ENCODE data around the gene STARD4. TPM values are rescaled to one million over a fixed set of nuclear protein-coding genes. Genes with fewer than 3 reads are reported as not detected.

The STARD4 gene
- total RNA-seq, 4 donors from 2014 or later, result 4.2 to 8.6 (median 6.8) TPM

GRCh38 chr5:111548348-111548950, 36.1 kb upstream of the STARD4 start:
- H3K27ac ChIP-seq (replicated peaks in 1 of 4), result no peak overlapping the region
- no peaks in the 10 kb centered on the region for H3K27me3 ChIP-seq
- no peak for DNase-seq (ENCODE audit: extremely low spot score)
- H3K4me3 ChIP-seq, result no peak overlapping the region
- intact Hi-C loops (cut with DNase I), result no loop called here
- H3K36me3 ChIP-seq, result no peaks in the 10 kb centered on the region
- TF ChIP-seq POLR2A (IDR thresholded peaks at IDR 0.05; ENCODE audit: low read depth) (no peak), CTCF (IDR thresholded peaks at IDR 0.05) (no peak), EP300 (IDR thresholded peaks at IDR 0.05) (no peak), POLR2AphosphoS5 (IDR thresholded peaks at IDR 0.05) (no peak)
- H3K9me3 ChIP-seq, result no peaks in the 10 kb centered on the region
- H3K4me1 ChIP-seq, result peaks cover 7 to 21% (median 13%) of the 10 kb centered on the region in 4 donors
- 90% methylated on average over 6 of the region's 6 CpGs for WGBS

- TF ChIP-seq EP300 (IDR thresholded peaks at IDR 0.05) (no peak), CTCF (IDR thresholded peaks at IDR 0.05) (no peak), POLR2AphosphoS5 (IDR thresholded peaks at IDR 0.05) (no peak)
- 83% methylated on average over 1 of the region's 1 CpG for WGBS
- Histone ChIP-seq H3K9me3 (no peaks in the 10 kb centered on the region), H3K27ac (replicated peaks in 1 of 4) (no peak overlapping the region), H3K27me3 (no peaks in the 10 kb centered on the region), H3K4me1 (peaks cover 0 to 1% (median under 1%) of the 10 kb centered on the region in 4 donors), H3K36me3 (no peaks in the 10 kb centered on the region), H3K4me3 (no peak overlapping the region)
- intact Hi-C loops (cut with DNase I), result no loop called here
- no peak for DNase-seq (ENCODE audit: extremely low spot score)
Measured at GRCh38 chr5:111545031-111545430, 32.7 kb upstream of the STARD4 start.

- TF ChIP-seq CTCF (IDR thresholded peaks at IDR 0.05) (no peak), POLR2A (IDR thresholded peaks at IDR 0.05; ENCODE audit: low read depth) (no peak), EP300 (IDR thresholded peaks at IDR 0.05) (no peak), POLR2AphosphoS5 (IDR thresholded peaks at IDR 0.05) (no peak)
- Histone ChIP-seq H3K4me1 (peaks cover 0 to 12% (median 10%) of the 10 kb centered on the region in 4 donors), H3K27ac (replicated peaks in 1 of 4) (no peak overlapping the region), H3K4me3 (no peak overlapping the region), H3K9me3 (no peaks in the 10 kb centered on the region), H3K27me3 (no peaks in the 10 kb centered on the region), H3K36me3 (no peaks in the 10 kb centered on the region)
- no peak for DNase-seq (ENCODE audit: extremely low spot score)
- WGBS, result 45% methylated on average over 1 of the region's 1 CpG
- intact Hi-C loops (cut with DNase I), result no loop called here
Measured at GRCh38 chr5:111537141-111538024, 25.0 kb upstream of the STARD4 start.

GRCh38 chr5:111535879-111536549, 23.7 kb upstream of the STARD4 start:
- no peak overlapping the region for H3K4me3 ChIP-seq
- WGBS, result 67% methylated on average over 1 of the region's 1 CpG
- H3K9me3 ChIP-seq, result no peaks in the 10 kb centered on the region
- peaks cover 4 to 16% (median 10%) of the 10 kb centered on the region in 4 donors for H3K4me1 ChIP-seq
- H3K27me3 ChIP-seq, result no peaks in the 10 kb centered on the region
- no peak for DNase-seq (ENCODE audit: extremely low spot score)
- no peaks in the 10 kb centered on the region for H3K36me3 ChIP-seq
- no peak overlapping the region for H3K27ac ChIP-seq (replicated peaks in 1 of 4)
- TF ChIP-seq POLR2A (IDR thresholded peaks at IDR 0.05; ENCODE audit: low read depth) (no peak), CTCF (IDR thresholded peaks at IDR 0.05) (no peak), POLR2AphosphoS5 (IDR thresholded peaks at IDR 0.05) (no peak), EP300 (IDR thresholded peaks at IDR 0.05) (no peak)
- intact Hi-C loops (cut with DNase I), result no loop called here
